ENCODE results near the gene CCDC18. TPM values are rescaled to one million over a fixed set of nuclear protein-coding genes. Genes with fewer than 3 reads are reported as not detected.

Gene CCDC18
- polyA plus RNA-seq, 2 donors, result 2.6 to 6.7 TPM

DNA sequence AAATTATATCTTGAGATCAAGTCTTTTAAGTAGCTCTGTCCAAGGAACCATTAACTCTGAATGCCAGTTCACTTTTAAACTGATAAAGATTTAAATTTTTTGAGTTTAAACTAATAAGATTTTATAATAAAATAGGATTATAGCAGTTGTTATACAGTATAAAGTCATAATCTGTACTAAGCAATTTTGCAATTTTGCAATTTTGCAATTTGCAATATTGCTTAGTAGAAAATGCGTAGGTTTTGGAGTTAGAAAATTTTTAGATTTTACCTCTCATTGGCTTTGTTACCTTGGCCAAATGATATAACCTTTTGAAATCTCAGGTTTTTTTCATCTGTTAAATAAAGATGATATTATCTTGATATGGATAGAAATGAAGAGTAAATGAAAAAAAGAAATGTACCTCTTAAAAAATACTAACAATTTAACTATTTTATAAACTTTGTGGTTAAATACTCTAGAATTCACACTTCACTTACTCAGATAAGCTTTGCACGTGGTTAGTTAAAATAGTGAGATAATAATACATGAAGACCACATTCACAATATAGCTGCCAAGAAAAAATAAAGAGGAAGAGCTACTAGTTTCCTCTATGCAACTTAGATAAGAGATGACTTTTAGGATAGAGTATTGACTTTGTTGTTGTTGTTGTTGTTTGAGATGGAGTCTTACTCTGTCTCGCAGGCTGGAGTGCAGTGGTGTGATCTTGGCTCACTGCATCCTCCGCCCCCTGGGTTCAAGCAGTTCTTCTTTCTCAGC, 13.9 kb downstream of the CCDC18 start:
- WGBS, 2 donors, result 92 to 93% methylated on average over 4 of the region's 4 CpGs
- no peaks in the 10 kb centered on the region for H3K4me1 ChIP-seq (ENCODE audit: control insufficient read depth in 2 of 2, insufficient read depth in 2 of 2, low read length in 1 of 2)
- H3K9me3 ChIP-seq (ENCODE audit: control insufficient read depth in 2 of 2, insufficient read depth in 1 of 2, low read depth in 1 of 2, low read length in 1 of 2), result no peaks in the 10 kb centered on the region
- no peak overlapping the region for H3K27ac ChIP-seq (ENCODE audit: low read depth in 2 of 2, low read length in 1 of 2)
- no peak overlapping the region for H3K4me3 ChIP-seq (ENCODE audit: low read depth in 1 of 2, low read length in 2 of 2)
- H3K27me3 ChIP-seq (ENCODE audit: control insufficient read depth in 1 of 2, insufficient read depth in 2 of 2, low read length in 2 of 2), result no peaks in the 10 kb centered on the region
- no peaks in the 10 kb centered on the region for H3K36me3 ChIP-seq (ENCODE audit: control insufficient read depth in 2 of 2, insufficient read depth in 2 of 2, low read length in 1 of 2)

DNA sequence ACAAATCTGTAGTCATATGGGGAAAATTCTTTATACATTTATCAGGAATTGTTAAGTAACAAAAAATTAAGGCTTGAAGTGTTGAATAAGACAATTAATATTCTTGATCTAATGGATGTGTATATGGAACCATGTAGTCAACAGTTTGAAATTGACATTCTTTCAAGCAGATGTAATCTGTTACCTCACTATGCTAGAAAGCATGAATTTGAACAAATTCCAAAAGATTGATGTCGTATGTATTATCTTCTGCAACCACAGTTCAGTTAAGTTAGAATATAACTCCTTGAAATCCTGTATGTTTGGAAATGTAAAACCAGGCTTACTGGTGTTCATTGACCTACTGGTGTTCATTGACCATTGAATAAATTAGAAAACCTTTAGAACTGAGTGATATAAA, 16.1 kb downstream of the CCDC18 start:
- Histone ChIP-seq H3K36me3 (ENCODE audit: control insufficient read depth in 2 of 2, insufficient read depth in 2 of 2, low read length in 1 of 2) (no peaks in the 10 kb centered on the region), H3K4me3 (ENCODE audit: low read depth in 1 of 2, low read length in 2 of 2) (no peak overlapping the region), H3K27ac (ENCODE audit: low read depth in 2 of 2, low read length in 1 of 2) (no peak overlapping the region), H3K9me3 (ENCODE audit: control insufficient read depth in 2 of 2, insufficient read depth in 1 of 2, low read depth in 1 of 2, low read length in 1 of 2) (no peaks in the 10 kb centered on the region), H3K27me3 (ENCODE audit: control insufficient read depth in 1 of 2, insufficient read depth in 2 of 2, low read length in 2 of 2) (no peaks in the 10 kb centered on the region), H3K4me1 (ENCODE audit: control insufficient read depth in 2 of 2, insufficient read depth in 2 of 2, low read length in 1 of 2) (no peaks in the 10 kb centered on the region)
- 89 to 90% methylated on average over 1 of the region's 1 CpG for whole genome bisulfite sequencing, 2 donors

DNA sequence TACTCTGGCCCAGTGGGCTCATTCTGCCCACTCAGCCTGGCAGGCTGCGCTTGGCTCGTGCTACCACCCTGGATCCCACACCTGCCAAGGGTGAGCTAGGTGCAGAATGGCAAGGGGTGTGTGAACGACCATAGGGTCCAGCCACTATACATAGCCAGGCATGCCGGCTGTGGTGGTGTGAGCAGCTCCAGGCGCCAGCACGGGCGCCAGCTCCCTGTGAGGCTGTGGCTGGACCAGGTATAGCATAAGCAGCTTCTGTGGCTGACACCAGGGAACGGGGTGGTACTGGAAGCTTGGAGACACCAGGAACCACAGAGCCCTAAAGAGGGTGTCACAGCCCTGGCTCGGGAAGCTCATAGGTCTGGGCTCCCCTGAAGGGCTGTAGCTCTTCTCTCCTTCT, 18.6 kb downstream of the CCDC18 start:
- H3K36me3 ChIP-seq (ENCODE audit: control insufficient read depth in 2 of 2, insufficient read depth in 2 of 2, low read length in 1 of 2), result no peaks in the 10 kb centered on the region
- H3K27me3 ChIP-seq (ENCODE audit: control insufficient read depth in 1 of 2, insufficient read depth in 2 of 2, low read length in 2 of 2), result no peaks in the 10 kb centered on the region
- WGBS, 2 donors, result 97 to 99% methylated on average over 9 of the region's 9 CpGs

DNA sequence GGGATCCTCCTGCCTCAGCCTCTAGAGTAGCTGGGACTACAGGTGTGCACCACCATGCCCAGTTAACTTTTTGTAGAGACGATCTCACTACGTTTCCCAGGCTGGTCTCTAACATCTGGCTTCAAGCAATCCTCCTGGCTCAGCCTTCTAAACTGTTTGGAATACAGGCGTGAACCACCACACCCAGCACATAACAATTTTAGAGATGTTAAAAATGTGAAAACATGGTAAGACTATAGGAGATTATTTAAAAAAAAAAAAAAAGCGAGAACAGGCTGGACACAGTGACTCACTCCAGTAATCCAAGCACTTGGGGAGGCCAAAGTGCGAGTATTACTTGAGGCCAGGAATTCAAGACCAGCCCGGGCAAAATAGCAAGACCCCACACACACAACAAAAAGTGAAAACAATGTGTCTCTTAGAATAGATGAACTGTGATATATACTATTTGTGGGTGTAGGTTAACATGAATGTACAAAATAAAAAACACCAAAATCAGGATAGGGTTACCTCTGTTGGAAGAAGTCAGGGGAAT, 19.6 kb downstream of the CCDC18 start:
- Histone ChIP-seq H3K27ac (ENCODE audit: low read depth in 2 of 2, low read length in 1 of 2) (no peak overlapping the region), H3K36me3 (ENCODE audit: control insufficient read depth in 2 of 2, insufficient read depth in 2 of 2, low read length in 1 of 2) (no peaks in the 10 kb centered on the region), H3K4me3 (ENCODE audit: low read depth in 1 of 2, low read length in 2 of 2) (no peak overlapping the region), H3K9me3 (ENCODE audit: control insufficient read depth in 2 of 2, insufficient read depth in 1 of 2, low read depth in 1 of 2, low read length in 1 of 2) (no peaks in the 10 kb centered on the region), H3K27me3 (ENCODE audit: control insufficient read depth in 1 of 2, insufficient read depth in 2 of 2, low read length in 2 of 2) (no peaks in the 10 kb centered on the region), H3K4me1 (ENCODE audit: control insufficient read depth in 2 of 2, insufficient read depth in 2 of 2, low read length in 1 of 2) (no peaks in the 10 kb centered on the region)
- WGBS, 2 donors, result 95 to 96% methylated on average over 6 of the region's 6 CpGs

More for the DNA sequence above, 18.6 kb downstream of the CCDC18 start:
- Histone ChIP-seq H3K27ac (ENCODE audit: low read depth in 2 of 2, low read length in 1 of 2) (no peak overlapping the region), H3K9me3 (ENCODE audit: control insufficient read depth in 2 of 2, insufficient read depth in 1 of 2, low read depth in 1 of 2, low read length in 1 of 2) (no peaks in the 10 kb centered on the region), H3K4me3 (ENCODE audit: low read depth in 1 of 2, low read length in 2 of 2) (no peak overlapping the region), H3K4me1 (ENCODE audit: control insufficient read depth in 2 of 2, insufficient read depth in 2 of 2, low read length in 1 of 2) (no peaks in the 10 kb centered on the region)

DNA sequence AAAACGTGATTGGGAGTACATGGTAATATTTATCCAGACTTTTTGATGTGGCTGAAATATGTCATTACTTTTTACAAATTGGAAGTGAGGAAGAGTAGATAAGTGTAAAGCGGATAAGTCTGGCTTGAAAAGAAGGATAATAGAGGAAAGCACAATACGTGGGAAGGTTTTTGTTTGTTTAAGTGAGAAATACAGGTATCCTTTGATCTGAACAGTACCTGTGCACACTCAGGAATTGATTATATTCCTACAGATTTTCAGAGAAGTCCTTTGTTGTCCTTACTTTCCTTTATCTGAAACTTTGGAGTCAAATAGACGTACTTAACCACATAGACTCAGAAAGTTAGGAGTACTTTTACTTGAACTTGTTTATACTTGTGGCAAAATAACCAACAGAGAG, 20.2 kb downstream of the CCDC18 start:
- 88 to 89% methylated on average over 4 of the region's 4 CpGs for whole genome bisulfite sequencing, 2 donors

DNA sequence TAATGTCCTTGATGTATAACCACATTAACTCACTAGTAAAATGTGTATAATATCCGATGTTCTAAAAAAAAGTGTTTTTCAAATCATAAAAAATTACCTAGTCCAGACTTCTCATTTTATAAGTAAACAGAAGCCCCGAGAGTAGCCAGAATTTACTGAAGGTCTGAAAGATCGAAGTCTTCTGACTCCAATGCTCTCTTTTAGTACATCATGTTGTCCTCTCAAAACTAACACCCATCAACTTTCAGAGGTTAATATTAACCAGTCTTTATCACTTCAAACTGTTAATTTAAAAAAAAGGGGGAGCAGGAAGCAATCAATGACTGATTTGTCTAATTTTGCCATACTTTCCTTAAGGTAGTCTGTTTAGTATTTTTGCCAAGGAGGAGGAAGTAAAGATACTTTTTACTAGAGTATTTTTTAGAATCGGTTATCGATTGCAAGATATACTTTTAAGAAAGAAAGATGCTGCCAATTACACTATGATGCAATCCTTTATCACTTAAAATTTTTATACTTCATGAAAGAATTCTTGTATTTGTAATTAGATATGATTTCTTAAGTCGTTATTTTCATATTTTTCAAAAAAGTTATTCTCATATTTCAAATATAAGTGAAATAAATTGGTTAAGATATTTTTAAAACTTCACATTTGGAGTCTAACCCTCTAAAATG, 25.5 kb downstream of the CCDC18 start:
- no peak overlapping the region for H3K4me3 ChIP-seq (ENCODE audit: low read depth in 1 of 2, low read length in 2 of 2)
- H3K9me3 ChIP-seq (ENCODE audit: control insufficient read depth in 2 of 2, insufficient read depth in 1 of 2, low read depth in 1 of 2, low read length in 1 of 2), result no peaks in the 10 kb centered on the region
- no peaks in the 10 kb centered on the region for H3K27me3 ChIP-seq (ENCODE audit: control insufficient read depth in 1 of 2, insufficient read depth in 2 of 2, low read length in 2 of 2)
- WGBS, 2 donors, result 87 to 94% methylated on average over 6 of the region's 6 CpGs
- H3K36me3 ChIP-seq (ENCODE audit: control insufficient read depth in 2 of 2, insufficient read depth in 2 of 2, low read length in 1 of 2), result no peaks in the 10 kb centered on the region
- no peaks in the 10 kb centered on the region for H3K4me1 ChIP-seq (ENCODE audit: control insufficient read depth in 2 of 2, insufficient read depth in 2 of 2, low read length in 1 of 2)
- H3K27ac ChIP-seq (ENCODE audit: low read depth in 2 of 2, low read length in 1 of 2), result no peak overlapping the region

More for the DNA sequence above, 20.2 kb downstream of the CCDC18 start:
- Histone ChIP-seq H3K4me1 (ENCODE audit: control insufficient read depth in 2 of 2, insufficient read depth in 2 of 2, low read length in 1 of 2) (no peaks in the 10 kb centered on the region), H3K27me3 (ENCODE audit: control insufficient read depth in 1 of 2, insufficient read depth in 2 of 2, low read length in 2 of 2) (no peaks in the 10 kb centered on the region), H3K27ac (ENCODE audit: low read depth in 2 of 2, low read length in 1 of 2) (no peak overlapping the region), H3K36me3 (ENCODE audit: control insufficient read depth in 2 of 2, insufficient read depth in 2 of 2, low read length in 1 of 2) (no peaks in the 10 kb centered on the region), H3K9me3 (ENCODE audit: control insufficient read depth in 2 of 2, insufficient read depth in 1 of 2, low read depth in 1 of 2, low read length in 1 of 2) (no peaks in the 10 kb centered on the region), H3K4me3 (ENCODE audit: low read depth in 1 of 2, low read length in 2 of 2) (no peak overlapping the region)

DNA sequence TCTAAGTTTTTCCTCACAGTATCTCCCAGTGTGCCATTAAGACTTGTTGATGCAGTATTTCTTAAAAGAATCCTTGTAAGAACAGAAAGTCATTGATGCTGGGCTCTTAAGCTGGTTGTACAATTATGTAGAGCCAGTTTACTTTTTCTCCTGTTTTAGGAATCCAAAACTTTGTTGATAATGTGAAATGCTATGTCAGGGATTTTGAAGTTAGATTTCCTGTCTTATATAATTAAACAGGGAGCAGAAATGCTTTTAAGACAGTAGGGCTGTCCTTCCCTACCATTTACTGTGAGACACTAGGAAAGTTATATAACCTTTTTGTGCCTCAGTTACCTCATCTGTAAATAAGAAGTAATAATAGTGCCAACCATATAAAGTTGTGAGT, 26.0 kb downstream of the CCDC18 start:
- Histone ChIP-seq H3K4me1 (ENCODE audit: control insufficient read depth in 2 of 2, insufficient read depth in 2 of 2, low read length in 1 of 2) (no peaks in the 10 kb centered on the region), H3K27me3 (ENCODE audit: control insufficient read depth in 1 of 2, insufficient read depth in 2 of 2, low read length in 2 of 2) (no peaks in the 10 kb centered on the region), H3K36me3 (ENCODE audit: control insufficient read depth in 2 of 2, insufficient read depth in 2 of 2, low read length in 1 of 2) (no peaks in the 10 kb centered on the region), H3K27ac (ENCODE audit: low read depth in 2 of 2, low read length in 1 of 2) (no peak overlapping the region), H3K9me3 (ENCODE audit: control insufficient read depth in 2 of 2, insufficient read depth in 1 of 2, low read depth in 1 of 2, low read length in 1 of 2) (no peaks in the 10 kb centered on the region), H3K4me3 (ENCODE audit: low read depth in 1 of 2, low read length in 2 of 2) (no peak overlapping the region)

DNA sequence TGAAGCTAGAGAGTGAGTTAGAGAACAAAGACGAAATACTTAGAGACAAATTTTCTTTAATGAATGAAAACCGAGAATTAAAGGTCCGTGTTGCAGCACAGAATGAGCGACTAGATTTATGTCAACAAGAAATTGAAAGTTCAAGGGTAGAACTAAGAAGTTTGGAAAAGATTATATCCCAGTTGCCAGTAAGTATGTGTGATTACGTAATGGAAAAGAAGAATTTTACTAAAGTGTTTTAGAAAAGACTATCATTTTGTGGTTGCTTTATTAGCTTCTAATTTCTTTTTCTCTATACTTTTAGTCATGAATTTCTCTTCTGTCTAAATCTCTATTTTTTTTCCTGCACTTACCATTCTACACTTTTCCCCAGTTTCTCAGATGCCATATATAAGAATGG, 26.7 kb downstream of the CCDC18 start:
- no peak overlapping the region for H3K27ac ChIP-seq (ENCODE audit: low read depth in 2 of 2, low read length in 1 of 2)
- H3K4me3 ChIP-seq (ENCODE audit: low read depth in 1 of 2, low read length in 2 of 2), result no peak overlapping the region
- no peaks in the 10 kb centered on the region for H3K36me3 ChIP-seq (ENCODE audit: control insufficient read depth in 2 of 2, insufficient read depth in 2 of 2, low read length in 1 of 2)
- H3K27me3 ChIP-seq (ENCODE audit: control insufficient read depth in 1 of 2, insufficient read depth in 2 of 2, low read length in 2 of 2), result no peaks in the 10 kb centered on the region
- no peaks in the 10 kb centered on the region for H3K4me1 ChIP-seq (ENCODE audit: control insufficient read depth in 2 of 2, insufficient read depth in 2 of 2, low read length in 1 of 2)
- 92 to 94% methylated on average over 5 of the region's 5 CpGs for WGBS, 2 donors
- no peaks in the 10 kb centered on the region for H3K9me3 ChIP-seq (ENCODE audit: control insufficient read depth in 2 of 2, insufficient read depth in 1 of 2, low read depth in 1 of 2, low read length in 1 of 2)

DNA sequence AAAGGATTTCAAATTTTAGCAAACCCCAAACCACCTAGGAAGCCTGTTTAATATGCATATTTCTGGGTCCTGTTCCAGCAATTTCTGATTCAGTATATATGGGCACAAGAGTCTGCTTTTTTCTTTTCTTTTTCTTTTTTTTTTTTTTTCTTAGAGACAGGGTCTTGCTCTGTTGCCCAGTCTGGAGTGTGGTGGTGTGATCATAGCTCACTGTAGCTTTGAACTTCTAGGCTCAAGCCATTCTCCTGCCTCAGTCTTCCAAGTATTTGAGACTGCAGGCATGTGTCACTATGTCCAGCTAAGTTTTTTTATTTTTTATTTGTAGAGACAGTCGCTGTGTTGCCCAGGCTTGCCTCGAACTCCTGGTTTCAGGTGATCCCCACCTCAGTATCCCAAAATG, 34.8 kb downstream of the CCDC18 start:
- H3K4me3 ChIP-seq (ENCODE audit: low read depth in 1 of 2, low read length in 2 of 2), result no peak overlapping the region
- no peak overlapping the region for H3K27ac ChIP-seq (ENCODE audit: low read depth in 2 of 2, low read length in 1 of 2)
- H3K9me3 ChIP-seq (ENCODE audit: control insufficient read depth in 2 of 2, insufficient read depth in 1 of 2, low read depth in 1 of 2, low read length in 1 of 2), result no peaks in the 10 kb centered on the region
- H3K36me3 ChIP-seq (ENCODE audit: control insufficient read depth in 2 of 2, insufficient read depth in 2 of 2, low read length in 1 of 2), result no peaks in the 10 kb centered on the region
- H3K4me1 ChIP-seq (ENCODE audit: control insufficient read depth in 2 of 2, insufficient read depth in 2 of 2, low read length in 1 of 2), result no peaks in the 10 kb centered on the region
- WGBS, 2 donors, result 97% methylated on average over 2 of the region's 2 CpGs
- H3K27me3 ChIP-seq (ENCODE audit: control insufficient read depth in 1 of 2, insufficient read depth in 2 of 2, low read length in 2 of 2), result no peaks in the 10 kb centered on the region

DNA sequence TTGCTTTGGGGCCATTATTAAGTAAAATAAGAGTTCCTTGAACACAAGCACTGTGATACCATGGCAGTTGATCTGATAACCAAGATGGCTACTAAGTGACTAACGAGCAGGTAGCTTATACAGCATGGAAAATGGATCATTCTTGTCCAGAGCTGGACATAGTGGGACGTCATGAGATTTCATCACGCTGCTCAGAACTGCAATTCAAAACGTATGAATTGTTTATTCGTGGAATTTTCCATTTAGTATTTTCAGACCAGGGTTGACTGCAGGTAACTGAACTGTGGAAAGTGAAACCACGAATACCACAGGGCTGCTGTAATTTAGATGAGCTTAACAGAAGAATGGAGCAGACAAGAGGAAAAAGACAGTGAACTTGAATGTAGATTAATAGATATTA, 38.9 kb downstream of the CCDC18 start:
- H3K27me3 ChIP-seq (ENCODE audit: control insufficient read depth in 1 of 2, insufficient read depth in 2 of 2, low read length in 2 of 2), result no peaks in the 10 kb centered on the region
- no peaks in the 10 kb centered on the region for H3K36me3 ChIP-seq (ENCODE audit: control insufficient read depth in 2 of 2, insufficient read depth in 2 of 2, low read length in 1 of 2)
- H3K4me1 ChIP-seq (ENCODE audit: control insufficient read depth in 2 of 2, insufficient read depth in 2 of 2, low read length in 1 of 2), result no peaks in the 10 kb centered on the region
- no peak overlapping the region for H3K27ac ChIP-seq (ENCODE audit: low read depth in 2 of 2, low read length in 1 of 2)
- no peaks in the 10 kb centered on the region for H3K9me3 ChIP-seq (ENCODE audit: control insufficient read depth in 2 of 2, insufficient read depth in 1 of 2, low read depth in 1 of 2, low read length in 1 of 2)
- WGBS, 2 donors, result 77 to 82% methylated on average over 6 of the region's 6 CpGs
- no peak overlapping the region for H3K4me3 ChIP-seq (ENCODE audit: low read depth in 1 of 2, low read length in 2 of 2)

Measured in esophagus (tissue), 2 donors.